ENCODE data around the gene RPL29. TPM values are rescaled to one million over a fixed set of nuclear protein-coding genes. Genes with fewer than 3 reads are reported as not detected.

The RPL29 gene
- total and polyA plus RNA-seq, 2 of the 8 experiments (the other 6 are each of a cell fraction or from before 2014, with no cell fraction given) = 1,467 to 2,660 TPM

DNA sequence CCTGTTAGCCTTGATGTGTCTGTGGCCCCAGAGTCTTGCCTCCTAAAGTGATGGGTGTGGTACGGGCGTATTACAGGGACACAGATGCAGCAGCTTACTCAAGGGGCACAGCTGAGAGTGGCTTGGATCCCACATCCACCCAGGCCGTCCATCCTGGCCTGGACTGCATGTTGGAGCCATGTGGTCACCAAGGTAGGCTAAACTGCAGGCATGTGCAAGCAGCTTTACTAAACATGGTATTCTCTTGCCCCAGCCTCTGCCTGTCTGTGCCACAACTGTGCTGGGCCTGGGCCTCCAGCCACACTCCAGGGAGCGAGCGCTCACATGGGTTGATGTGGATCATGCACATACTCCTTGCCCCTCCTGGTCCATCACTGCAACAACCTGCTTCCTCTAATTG, 46.6 kb downstream of the RPL29 start (continued):
- TF ChIP-seq, protein P1, sequence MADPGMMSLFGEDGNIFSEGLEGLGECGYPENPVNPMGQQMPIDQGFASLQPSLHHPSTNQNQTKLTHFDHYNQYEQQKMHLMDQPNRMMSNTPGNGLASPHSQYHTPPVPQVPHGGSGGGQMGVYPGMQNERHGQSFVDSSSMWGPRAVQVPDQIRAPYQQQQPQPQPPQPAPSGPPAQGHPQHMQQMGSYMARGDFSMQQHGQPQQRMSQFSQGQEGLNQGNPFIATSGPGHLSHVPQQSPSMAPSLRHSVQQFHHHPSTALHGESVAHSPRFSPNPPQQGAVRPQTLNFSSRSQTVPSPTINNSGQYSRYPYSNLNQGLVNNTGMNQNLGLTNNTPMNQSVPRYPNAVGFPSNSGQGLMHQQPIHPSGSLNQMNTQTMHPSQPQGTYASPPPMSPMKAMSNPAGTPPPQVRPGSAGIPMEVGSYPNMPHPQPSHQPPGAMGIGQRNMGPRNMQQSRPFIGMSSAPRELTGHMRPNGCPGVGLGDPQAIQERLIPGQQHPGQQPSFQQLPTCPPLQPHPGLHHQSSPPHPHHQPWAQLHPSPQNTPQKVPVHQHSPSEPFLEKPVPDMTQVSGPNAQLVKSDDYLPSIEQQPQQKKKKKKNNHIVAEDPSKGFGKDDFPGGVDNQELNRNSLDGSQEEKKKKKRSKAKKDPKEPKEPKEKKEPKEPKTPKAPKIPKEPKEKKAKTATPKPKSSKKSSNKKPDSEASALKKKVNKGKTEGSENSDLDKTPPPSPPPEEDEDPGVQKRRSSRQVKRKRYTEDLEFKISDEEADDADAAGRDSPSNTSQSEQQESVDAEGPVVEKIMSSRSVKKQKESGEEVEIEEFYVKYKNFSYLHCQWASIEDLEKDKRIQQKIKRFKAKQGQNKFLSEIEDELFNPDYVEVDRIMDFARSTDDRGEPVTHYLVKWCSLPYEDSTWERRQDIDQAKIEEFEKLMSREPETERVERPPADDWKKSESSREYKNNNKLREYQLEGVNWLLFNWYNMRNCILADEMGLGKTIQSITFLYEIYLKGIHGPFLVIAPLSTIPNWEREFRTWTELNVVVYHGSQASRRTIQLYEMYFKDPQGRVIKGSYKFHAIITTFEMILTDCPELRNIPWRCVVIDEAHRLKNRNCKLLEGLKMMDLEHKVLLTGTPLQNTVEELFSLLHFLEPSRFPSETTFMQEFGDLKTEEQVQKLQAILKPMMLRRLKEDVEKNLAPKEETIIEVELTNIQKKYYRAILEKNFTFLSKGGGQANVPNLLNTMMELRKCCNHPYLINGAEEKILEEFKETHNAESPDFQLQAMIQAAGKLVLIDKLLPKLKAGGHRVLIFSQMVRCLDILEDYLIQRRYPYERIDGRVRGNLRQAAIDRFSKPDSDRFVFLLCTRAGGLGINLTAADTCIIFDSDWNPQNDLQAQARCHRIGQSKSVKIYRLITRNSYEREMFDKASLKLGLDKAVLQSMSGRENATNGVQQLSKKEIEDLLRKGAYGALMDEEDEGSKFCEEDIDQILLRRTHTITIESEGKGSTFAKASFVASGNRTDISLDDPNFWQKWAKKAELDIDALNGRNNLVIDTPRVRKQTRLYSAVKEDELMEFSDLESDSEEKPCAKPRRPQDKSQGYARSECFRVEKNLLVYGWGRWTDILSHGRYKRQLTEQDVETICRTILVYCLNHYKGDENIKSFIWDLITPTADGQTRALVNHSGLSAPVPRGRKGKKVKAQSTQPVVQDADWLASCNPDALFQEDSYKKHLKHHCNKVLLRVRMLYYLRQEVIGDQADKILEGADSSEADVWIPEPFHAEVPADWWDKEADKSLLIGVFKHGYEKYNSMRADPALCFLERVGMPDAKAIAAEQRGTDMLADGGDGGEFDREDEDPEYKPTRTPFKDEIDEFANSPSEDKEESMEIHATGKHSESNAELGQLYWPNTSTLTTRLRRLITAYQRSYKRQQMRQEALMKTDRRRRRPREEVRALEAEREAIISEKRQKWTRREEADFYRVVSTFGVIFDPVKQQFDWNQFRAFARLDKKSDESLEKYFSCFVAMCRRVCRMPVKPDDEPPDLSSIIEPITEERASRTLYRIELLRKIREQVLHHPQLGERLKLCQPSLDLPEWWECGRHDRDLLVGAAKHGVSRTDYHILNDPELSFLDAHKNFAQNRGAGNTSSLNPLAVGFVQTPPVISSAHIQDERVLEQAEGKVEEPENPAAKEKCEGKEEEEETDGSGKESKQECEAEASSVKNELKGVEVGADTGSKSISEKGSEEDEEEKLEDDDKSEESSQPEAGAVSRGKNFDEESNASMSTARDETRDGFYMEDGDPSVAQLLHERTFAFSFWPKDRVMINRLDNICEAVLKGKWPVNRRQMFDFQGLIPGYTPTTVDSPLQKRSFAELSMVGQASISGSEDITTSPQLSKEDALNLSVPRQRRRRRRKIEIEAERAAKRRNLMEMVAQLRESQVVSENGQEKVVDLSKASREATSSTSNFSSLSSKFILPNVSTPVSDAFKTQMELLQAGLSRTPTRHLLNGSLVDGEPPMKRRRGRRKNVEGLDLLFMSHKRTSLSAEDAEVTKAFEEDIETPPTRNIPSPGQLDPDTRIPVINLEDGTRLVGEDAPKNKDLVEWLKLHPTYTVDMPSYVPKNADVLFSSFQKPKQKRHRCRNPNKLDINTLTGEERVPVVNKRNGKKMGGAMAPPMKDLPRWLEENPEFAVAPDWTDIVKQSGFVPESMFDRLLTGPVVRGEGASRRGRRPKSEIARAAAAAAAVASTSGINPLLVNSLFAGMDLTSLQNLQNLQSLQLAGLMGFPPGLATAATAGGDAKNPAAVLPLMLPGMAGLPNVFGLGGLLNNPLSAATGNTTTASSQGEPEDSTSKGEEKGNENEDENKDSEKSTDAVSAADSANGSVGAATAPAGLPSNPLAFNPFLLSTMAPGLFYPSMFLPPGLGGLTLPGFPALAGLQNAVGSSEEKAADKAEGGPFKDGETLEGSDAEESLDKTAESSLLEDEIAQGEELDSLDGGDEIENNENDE (IDR thresholded peaks at IDR 0.05; ENCODE audit: insufficient replicate concordance, low read length) = no peak
- TF ChIP-seq TBP (IDR thresholded peaks at IDR 0.05; ENCODE audit: low read depth, low read length) = no peak
